ENCODE results near the gene SUSD1. TPM values are rescaled to one million over a fixed set of nuclear protein-coding genes. Genes with fewer than 3 reads are reported as not detected.

The SUSD1 gene
- total RNA-seq, 4 donors from 2014 or later, result 5.9 to 10.0 (median 7.4) TPM

DNA sequence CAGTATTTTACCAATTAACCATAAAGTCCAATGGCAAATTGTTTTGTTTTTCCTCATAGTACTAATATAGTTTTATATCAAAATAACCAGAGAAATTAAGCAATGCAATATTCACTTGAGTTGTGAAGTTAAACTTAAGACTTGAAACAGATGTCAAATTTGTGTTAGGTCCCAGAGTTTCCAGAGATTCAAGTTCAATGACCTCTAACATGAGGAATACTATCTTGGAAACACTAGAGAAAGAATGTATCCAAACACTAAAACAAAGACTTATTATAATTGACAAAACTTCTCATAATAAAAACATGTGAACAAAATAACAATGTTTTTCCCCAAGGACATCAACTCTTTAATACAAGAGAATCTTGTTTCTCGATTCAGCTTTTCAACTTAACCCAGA, 18.0 kb downstream of the SUSD1 start:
- no peaks in the 10 kb centered on the region for H3K9me3 ChIP-seq
- TF ChIP-seq POLR2AphosphoS5 (IDR thresholded peaks at IDR 0.05) (no peak), POLR2A (IDR thresholded peaks at IDR 0.05) (no peak), EP300 (IDR thresholded peaks at IDR 0.05) (no peak)
- TF ChIP-seq, protein P1, sequence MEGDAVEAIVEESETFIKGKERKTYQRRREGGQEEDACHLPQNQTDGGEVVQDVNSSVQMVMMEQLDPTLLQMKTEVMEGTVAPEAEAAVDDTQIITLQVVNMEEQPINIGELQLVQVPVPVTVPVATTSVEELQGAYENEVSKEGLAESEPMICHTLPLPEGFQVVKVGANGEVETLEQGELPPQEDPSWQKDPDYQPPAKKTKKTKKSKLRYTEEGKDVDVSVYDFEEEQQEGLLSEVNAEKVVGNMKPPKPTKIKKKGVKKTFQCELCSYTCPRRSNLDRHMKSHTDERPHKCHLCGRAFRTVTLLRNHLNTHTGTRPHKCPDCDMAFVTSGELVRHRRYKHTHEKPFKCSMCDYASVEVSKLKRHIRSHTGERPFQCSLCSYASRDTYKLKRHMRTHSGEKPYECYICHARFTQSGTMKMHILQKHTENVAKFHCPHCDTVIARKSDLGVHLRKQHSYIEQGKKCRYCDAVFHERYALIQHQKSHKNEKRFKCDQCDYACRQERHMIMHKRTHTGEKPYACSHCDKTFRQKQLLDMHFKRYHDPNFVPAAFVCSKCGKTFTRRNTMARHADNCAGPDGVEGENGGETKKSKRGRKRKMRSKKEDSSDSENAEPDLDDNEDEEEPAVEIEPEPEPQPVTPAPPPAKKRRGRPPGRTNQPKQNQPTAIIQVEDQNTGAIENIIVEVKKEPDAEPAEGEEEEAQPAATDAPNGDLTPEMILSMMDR (IDR thresholded peaks at IDR 0.05), result no peak
- H3K36me3 ChIP-seq, result no peaks in the 10 kb centered on the region
- no peaks in the 10 kb centered on the region for H3K27me3 ChIP-seq
- WGBS, 2 donors (ENCODE audit: low coverage in 1 of 2), result 55 to 100% methylated on average over 1 of the region's 1 CpG
- no peak overlapping the region for H3K27ac ChIP-seq
- no peak overlapping the region for H3K4me3 ChIP-seq
- no peaks in the 10 kb centered on the region for H3K4me1 ChIP-seq
- no peak for ATAC-seq

DNA sequence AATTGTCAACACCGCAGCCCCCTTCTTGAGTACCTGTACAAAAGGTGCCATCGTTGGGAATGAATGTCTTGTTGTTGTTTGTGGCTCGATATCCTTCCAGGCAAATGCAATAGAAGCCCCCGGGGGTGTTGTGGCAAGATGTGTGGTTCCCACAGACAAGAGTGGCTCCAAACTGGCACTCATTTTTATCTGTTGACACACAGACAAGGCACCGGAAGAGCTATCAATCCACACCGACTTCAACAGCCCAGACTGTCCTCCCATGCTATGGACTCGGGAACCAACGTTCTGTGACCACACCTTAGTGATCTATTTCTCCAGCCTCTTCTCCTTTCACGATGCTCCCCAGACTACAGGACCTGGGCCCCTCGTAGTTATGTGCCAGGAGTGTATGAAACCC, 25.9 kb downstream of the SUSD1 start:
- Histone ChIP-seq H3K36me3 (no peaks in the 10 kb centered on the region), H3K27me3 (no peaks in the 10 kb centered on the region), H3K27ac (no peak overlapping the region), H3K9me3 (no peaks in the 10 kb centered on the region), H3K4me3 (no peak overlapping the region), H3K4me1 (no peaks in the 10 kb centered on the region)
- no peak for TF ChIP-seq POLR2A (IDR thresholded peaks at IDR 0.05)
- TF ChIP-seq EP300 (IDR thresholded peaks at IDR 0.05), result no peak
- no peak for TF ChIP-seq POLR2AphosphoS5 (IDR thresholded peaks at IDR 0.05)
- TF ChIP-seq, protein P1 (IDR thresholded peaks at IDR 0.05), result no peak
- 93% methylated on average over 9 to 10 of the region's 10 CpGs for WGBS, 2 donors (ENCODE audit: low coverage in 1 of 2)
- no peak for ATAC-seq

DNA sequence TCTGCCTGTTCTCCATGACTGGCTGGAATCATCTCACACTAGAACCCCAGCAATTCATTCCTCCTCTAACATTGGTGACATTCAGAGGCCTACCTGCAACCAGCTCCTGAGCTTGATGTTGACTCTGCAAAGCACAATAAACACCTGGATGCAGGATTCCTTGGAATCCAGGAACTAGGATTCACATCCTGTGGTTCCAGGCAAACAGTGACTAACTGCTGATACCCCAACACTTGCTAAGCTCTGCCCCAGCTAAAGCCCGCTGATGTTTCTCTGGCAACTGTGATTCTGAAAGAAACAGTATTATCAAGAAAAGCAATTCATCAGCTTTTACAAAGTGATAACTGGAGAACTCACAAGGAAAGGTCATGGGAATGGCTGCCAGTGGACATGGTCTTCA, 29.2 kb downstream of the SUSD1 start:
- no peak for ATAC-seq
- WGBS, 2 donors (ENCODE audit: low coverage in 1 of 2), result 100% methylated on average over 1 of the region's 1 CpG; no CpG with 5 or more reads in 1 of the 2 donors
- Histone ChIP-seq H3K27me3 (no peaks in the 10 kb centered on the region), H3K9me3 (no peaks in the 10 kb centered on the region), H3K27ac (no peak overlapping the region), H3K4me3 (no peak overlapping the region), H3K36me3 (no peaks in the 10 kb centered on the region), H3K4me1 (no peaks in the 10 kb centered on the region)
- TF ChIP-seq EP300 (IDR thresholded peaks at IDR 0.05) (no peak), POLR2AphosphoS5 (IDR thresholded peaks at IDR 0.05) (no peak), POLR2A (IDR thresholded peaks at IDR 0.05) (no peak)
- TF ChIP-seq, protein P1 (IDR thresholded peaks at IDR 0.05), result no peak

DNA sequence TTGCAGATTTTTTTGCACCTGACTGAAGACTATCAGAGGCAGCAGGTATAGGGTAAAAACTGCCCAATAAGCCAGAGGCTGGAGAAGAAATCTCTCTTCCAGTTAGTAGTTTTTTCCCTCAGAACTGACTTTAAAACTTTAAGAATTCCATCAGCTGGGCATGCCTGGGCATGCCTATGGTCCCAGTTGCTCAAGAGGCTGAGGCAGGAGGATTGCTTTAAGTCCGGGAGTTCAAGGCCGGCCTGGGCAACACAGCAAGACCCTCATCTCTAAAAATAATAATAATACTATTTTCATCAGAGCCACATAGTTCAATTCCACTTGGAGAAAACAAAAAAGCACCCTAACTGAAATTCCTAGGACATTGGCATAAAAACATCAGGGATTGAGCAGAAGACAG, 30.3 kb downstream of the SUSD1 start:
- ATAC-seq, result no peak
- no peak overlapping the region for H3K27ac ChIP-seq
- WGBS, 2 donors (ENCODE audit: low coverage in 1 of 2), result 94 to 100% methylated on average over 2 of the region's 2 CpGs
- no peak for TF ChIP-seq POLR2A (IDR thresholded peaks at IDR 0.05)
- TF ChIP-seq, protein P1 (IDR thresholded peaks at IDR 0.05), result no peak
- TF ChIP-seq POLR2AphosphoS5 (IDR thresholded peaks at IDR 0.05), result no peak
- no peak for TF ChIP-seq EP300 (IDR thresholded peaks at IDR 0.05)
- no peaks in the 10 kb centered on the region for H3K27me3 ChIP-seq
- H3K9me3 ChIP-seq, result no peaks in the 10 kb centered on the region
- no peak overlapping the region for H3K4me3 ChIP-seq
- H3K36me3 ChIP-seq, result no peaks in the 10 kb centered on the region
- H3K4me1 ChIP-seq, result no peaks in the 10 kb centered on the region

DNA sequence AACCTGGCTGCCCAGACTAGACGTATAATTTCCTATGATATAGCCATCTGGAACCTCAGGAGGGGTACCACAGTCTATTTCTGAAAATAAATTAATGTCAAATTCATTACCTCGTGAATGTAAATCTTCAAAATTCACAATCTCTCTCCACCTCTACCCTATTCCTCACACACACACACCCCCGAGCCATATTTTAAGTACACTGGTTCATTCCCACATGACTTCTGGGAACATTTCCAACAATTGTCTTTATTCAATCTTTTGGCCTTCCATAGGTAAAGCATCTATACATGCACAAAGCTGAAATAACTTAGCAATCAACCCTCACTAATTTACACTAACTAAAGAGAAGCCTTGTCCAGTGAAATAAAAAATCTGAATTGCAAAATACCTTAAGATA, 32.7 kb downstream of the SUSD1 start:
- WGBS, 2 donors (ENCODE audit: low coverage in 1 of 2), result 55 to 74% methylated on average over 2 to 3 of the region's 3 CpGs
- H3K4me3 ChIP-seq, result no peak overlapping the region

More for the DNA sequence above, 32.7 kb downstream of the SUSD1 start:
- no peaks in the 10 kb centered on the region for H3K9me3 ChIP-seq
- H3K27me3 ChIP-seq, result no peaks in the 10 kb centered on the region
- H3K27ac ChIP-seq, result no peak overlapping the region
- TF ChIP-seq POLR2A (IDR thresholded peaks at IDR 0.05) (no peak), POLR2AphosphoS5 (IDR thresholded peaks at IDR 0.05) (no peak), EP300 (IDR thresholded peaks at IDR 0.05) (no peak)
- TF ChIP-seq, protein P1 (IDR thresholded peaks at IDR 0.05), result no peak
- no peak for ATAC-seq
- no peaks in the 10 kb centered on the region for H3K4me1 ChIP-seq
- H3K36me3 ChIP-seq, result no peaks in the 10 kb centered on the region
